HG02970 (cell line): ENCODE results near the gene GANAB.

Source experiments
- ATAC-seq: cut with Tn5 transposase; IDR thresholded peaks from one replicate; pipeline ENCODE4 v1.9.1; 2021; ENCODE audit warnings: mild to moderate bottlenecking, moderate library complexity, moderate number of reproducible peaks; ENCODE audit not compliant: unreplicated experiment, low FRiP score

The GANAB gene

DNA sequence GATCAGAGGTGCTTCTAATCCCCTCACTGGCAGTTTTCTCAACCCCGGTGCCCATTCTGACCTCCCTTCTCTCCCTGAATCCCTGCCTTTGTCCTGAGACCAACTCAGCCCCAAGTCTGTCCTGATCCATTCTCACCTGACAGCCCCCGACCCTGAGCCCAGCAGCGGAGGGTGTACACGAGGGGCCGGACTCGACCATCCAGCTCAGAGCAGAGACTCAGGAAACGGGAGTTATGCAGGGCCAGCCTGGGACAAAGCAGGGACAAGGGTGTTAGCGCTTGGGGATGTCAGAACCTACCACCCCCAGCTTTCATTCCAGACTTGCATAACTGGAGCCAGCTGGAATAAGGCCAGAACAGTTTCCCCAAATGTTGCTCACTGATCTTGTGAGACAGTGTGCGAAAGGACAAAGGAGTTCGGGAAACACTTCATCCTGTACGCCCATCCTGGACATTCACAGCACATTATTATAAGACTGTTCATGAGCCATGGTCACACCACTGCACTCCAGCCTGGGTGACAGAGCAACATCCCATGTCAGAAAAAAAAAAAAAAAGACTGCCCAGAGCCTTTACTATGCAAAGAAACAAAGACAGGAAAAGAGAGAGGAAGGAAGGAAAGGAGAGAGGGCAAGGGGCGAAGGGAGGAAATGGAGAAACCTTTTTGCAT lies 69.2 kb downstream of the GANAB start:
- no peak for ATAC-seq

DNA sequence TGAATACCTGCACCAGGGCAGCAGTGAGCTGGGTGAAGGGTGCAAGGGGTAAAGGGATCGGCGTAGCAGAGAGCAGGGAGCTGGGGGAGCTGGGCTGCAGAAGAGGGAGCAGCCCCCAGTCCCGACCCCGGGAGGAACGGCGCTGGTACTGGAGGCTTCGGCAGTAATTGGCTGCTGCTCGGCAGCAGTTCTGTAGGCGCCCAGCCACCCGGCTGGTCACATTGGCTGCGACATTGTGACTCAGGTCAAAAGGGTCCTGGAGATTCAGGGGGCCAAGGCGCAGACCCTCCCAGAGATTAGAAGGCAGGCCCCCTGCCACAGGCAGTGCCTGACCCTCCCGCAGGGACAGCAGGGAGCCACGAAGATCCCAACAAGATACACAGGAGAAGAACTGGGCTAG lies 70.6 kb downstream of the GANAB start:
- ATAC-seq: no peak

- no peak for ATAC-seq
Observed at GRCh38 chr11:62575156-62575555, 71.3 kb downstream of the GANAB start.
